GM23338 (cell line): ENCODE data around the gene ZBTB12.

Source experiments
- ETS1 ChIP-seq: IDR thresholded peaks from 2 replicates; pipeline ENCODE4 v1.6.1; 2016; ENCODE audit warnings: antibody characterized with exemption
- EZH2 ChIP-seq: fragments of 200-600 bp; sonication (generic); IDR thresholded peaks from one replicate; pipeline ENCODE4 v1.8.0; 2017; ENCODE audit warnings: antibody characterized with exemption, mild to moderate bottlenecking, low read depth; ENCODE audit not compliant: unreplicated experiment

- TF ChIP-seq ETS1 (no peak), EZH2 (no peak)
These were observed 43.2 kb downstream of the ZBTB12 start for GRCh38 chr6:31858707-31859106.
